NCI-H526 (cell line): ENCODE data around the gene VPS18.
"Not testable (repeated sequence)": the region's sequence is repeated elsewhere in the genome, so short reads cannot be mapped to it uniquely, and the experiment has no call there.

Experiments used
- DNase-seq, 2 experiments: peaks; one replicate each; lab custom pipeline; 2025; lab: John Stamatoyannopoulos, UW

Gene VPS18

GRCh38 chr15:40893733-40894680 is at the start of gene VPS18:
TSS of gene VPS18 (plus strand) at chr15:40894450. CDS start at chr15:40894769, 319 bp downstream.
- DNase-seq = peak; percentile 85 to 98

GRCh38 chr15:40844696-40845030 is 49.6 kb upstream of the VPS18 start:
- peak; percentile 4 to 73 for DNase-seq

GRCh38 chr15:40845036-40845435 is 49.2 kb upstream of the VPS18 start:
- peak in 1 of 2 experiments; percentile 21 for DNase-seq

GRCh38 chr15:40845511-40846284 is 48.6 kb upstream of the VPS18 start:
- DNase-seq = peak; percentile 32 to 60

GRCh38 chr15:40846841-40847222 is 47.4 kb upstream of the VPS18 start:
- no peak for DNase-seq

GRCh38 chr15:40847223-40847961 is 46.9 kb upstream of the VPS18 start:
- DNase-seq = peak; percentile 79 to 87

- no peak for DNase-seq
Measured at GRCh38 chr15:40850576-40851112, 43.6 kb upstream of the VPS18 start.

GRCh38 chr15:40852529-40852928 is 41.7 kb upstream of the VPS18 start:
- DNase-seq = peak in 1 of 2 experiments; percentile 11

- DNase-seq = no peak
Measured at GRCh38 chr15:40853241-40853890, 40.9 kb upstream of the VPS18 start.

- no peak for DNase-seq
Measured at GRCh38 chr15:40854161-40854560, 40.1 kb upstream of the VPS18 start.

- DNase-seq = no peak
Measured at GRCh38 chr15:40855706-40856234, 38.5 kb upstream of the VPS18 start.

- DNase-seq = no peak
Measured at GRCh38 chr15:40856746-40857145, 37.5 kb upstream of the VPS18 start.

- DNase-seq = peak; percentile 41 to 85
Measured at GRCh38 chr15:40857601-40858341, 36.5 kb upstream of the VPS18 start.

GRCh38 chr15:40858706-40859105 is 35.5 kb upstream of the VPS18 start:
- no peak for DNase-seq

- peak; percentile 55 to 87 for DNase-seq
Measured at GRCh38 chr15:40859206-40859851, 34.9 kb upstream of the VPS18 start.

- DNase-seq = not testable (repeated sequence)
Measured at GRCh38 chr15:40861147-40861546, 33.1 kb upstream of the VPS18 start.

GRCh38 chr15:40863660-40864270 is 30.5 kb upstream of the VPS18 start:
- no peak for DNase-seq

- no peak for DNase-seq
Measured at GRCh38 chr15:40867199-40867598, 27.1 kb upstream of the VPS18 start.

GRCh38 chr15:40869686-40870085 is 24.6 kb upstream of the VPS18 start:
- DNase-seq = no peak
